Type B pancreatic cell (in vitro differentiated cells): ENCODE results near the gene CD79A. TPM values are rescaled to one million over a fixed set of nuclear protein-coding genes. Genes with fewer than 3 reads are reported as not detected.

Source experiments
- DNase-seq: peaks from one replicate; pipeline ENCODE4 v3.0.0; 2021; ENCODE audit warnings: mixed read lengths; ENCODE audit not compliant: unreplicated experiment; ENCODE audit errors: extremely low spot score
- H3K27ac Mint-ChIP-seq: 2 replicates; pipeline ENCODE4 v1.8.0; 2021; ENCODE audit warnings: mild to moderate bottlenecking, mixed read lengths
- H3K27me3 Mint-ChIP-seq: 2 replicates; pipeline ENCODE4 v1.8.0; 2021; ENCODE audit warnings: mixed read lengths
- H3K36me3 Mint-ChIP-seq: 2 replicates; pipeline ENCODE4 v1.8.0; 2021; ENCODE audit warnings: mixed read lengths
- H3K4me1 Mint-ChIP-seq: one replicate; pipeline ENCODE4 v1.8.0; 2021; ENCODE audit warnings: mixed read lengths; ENCODE audit not compliant: unreplicated experiment
- H3K4me3 Mint-ChIP-seq: 2 replicates; pipeline ENCODE4 v1.8.0; 2021; ENCODE audit warnings: mild to moderate bottlenecking, mixed read lengths
- H3K9me3 Mint-ChIP-seq: 2 replicates; pipeline ENCODE4 v1.8.0; 2021; ENCODE audit warnings: mixed read lengths
- long read RNA-seq: library from polyadenylated mRNA; unstranded; transcript quantifications from one replicate; pipeline ENCODE4 v2.0.0, GENCODE V29; 2020
- total RNA-seq: library from RNA; stranded (reverse); gene quantifications from 2 replicates; pipeline ENCODE4 v1.2.1, GENCODE V29; 2021; ENCODE audit warnings: low replicate concordance
- TF ChIP-seq, protein P1 (sequence below): fragments of 200-600 bp; sonication (generic); conservative IDR thresholded peaks from 2 replicates; pipeline ENCODE4 v1.5.0; 2021; ENCODE audit warnings: antibody characterized with exemption, mild to moderate bottlenecking

Gene CD79A
- 0.48 and 0.52 TPM in 2 replicates for total RNA-seq
- long read RNA-seq: 0 reads

DNA sequence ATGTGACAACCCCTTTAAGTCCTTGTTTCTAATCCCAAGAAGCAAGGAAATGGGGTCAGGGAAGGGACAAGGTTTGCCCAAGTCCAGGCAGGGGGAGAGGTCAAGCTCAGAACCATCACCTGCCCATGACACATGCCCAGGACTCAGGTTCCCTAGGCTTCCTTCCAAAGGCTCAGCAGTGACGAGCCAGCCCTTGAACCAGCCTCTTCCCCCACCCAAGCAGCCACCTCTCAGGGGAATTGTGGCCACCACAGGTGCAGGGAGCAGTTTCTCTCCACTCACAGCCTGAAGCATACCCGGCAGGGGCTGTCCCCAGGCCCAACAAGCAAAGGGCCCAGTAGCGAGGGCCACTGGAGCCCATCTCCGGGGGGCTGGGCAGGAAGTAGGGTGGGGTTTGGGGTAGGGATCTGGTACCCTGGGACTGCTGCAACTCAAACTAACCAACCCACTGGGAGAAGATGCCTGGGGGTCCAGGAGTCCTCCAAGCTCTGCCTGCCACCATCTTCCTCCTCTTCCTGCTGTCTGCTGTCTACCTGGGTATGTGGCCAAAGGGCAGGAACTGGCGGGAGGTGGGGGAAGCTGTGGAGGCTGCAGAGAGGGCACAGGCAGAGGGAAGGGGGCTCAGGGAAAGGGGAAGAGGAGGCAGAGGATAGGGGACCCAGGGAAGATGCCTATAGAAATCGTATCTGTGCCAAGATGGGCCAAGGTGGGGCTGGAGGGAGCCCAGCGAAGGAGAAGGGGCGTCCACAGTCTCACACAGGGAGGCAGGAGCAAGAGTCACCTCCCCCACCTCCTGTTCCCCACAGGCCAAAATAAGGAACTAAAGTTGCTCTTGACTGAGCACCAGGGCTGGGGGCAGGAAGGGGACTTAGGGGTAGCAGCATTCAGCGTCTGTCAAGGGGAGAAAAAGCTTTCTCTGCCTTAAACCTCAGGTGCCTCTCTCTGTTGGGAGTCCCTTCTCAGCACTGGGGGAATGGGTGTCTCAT, at the start of gene CD79A:
Gene CD79A, plus strand, starts transcription at position 433 of the 986 bp plus-strand sequence. Its CDS starts 26 bp downstream, at position 459.
- Mint-ChIP-seq H3K4me3 (no peak within 1 kb of the TSS), H3K4me1 (peaks cover 6% of the 10 kb centered on the region), H3K27me3 (peaks cover 20% of the 10 kb centered on the region), H3K36me3 (no peaks in the 10 kb centered on the region), H3K27ac (no peak within 1 kb of the TSS), H3K9me3 (no peaks in the 10 kb centered on the region)
- DNase-seq: no peak
- TF ChIP-seq, protein P1, sequence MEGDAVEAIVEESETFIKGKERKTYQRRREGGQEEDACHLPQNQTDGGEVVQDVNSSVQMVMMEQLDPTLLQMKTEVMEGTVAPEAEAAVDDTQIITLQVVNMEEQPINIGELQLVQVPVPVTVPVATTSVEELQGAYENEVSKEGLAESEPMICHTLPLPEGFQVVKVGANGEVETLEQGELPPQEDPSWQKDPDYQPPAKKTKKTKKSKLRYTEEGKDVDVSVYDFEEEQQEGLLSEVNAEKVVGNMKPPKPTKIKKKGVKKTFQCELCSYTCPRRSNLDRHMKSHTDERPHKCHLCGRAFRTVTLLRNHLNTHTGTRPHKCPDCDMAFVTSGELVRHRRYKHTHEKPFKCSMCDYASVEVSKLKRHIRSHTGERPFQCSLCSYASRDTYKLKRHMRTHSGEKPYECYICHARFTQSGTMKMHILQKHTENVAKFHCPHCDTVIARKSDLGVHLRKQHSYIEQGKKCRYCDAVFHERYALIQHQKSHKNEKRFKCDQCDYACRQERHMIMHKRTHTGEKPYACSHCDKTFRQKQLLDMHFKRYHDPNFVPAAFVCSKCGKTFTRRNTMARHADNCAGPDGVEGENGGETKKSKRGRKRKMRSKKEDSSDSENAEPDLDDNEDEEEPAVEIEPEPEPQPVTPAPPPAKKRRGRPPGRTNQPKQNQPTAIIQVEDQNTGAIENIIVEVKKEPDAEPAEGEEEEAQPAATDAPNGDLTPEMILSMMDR: no peak

DNA sequence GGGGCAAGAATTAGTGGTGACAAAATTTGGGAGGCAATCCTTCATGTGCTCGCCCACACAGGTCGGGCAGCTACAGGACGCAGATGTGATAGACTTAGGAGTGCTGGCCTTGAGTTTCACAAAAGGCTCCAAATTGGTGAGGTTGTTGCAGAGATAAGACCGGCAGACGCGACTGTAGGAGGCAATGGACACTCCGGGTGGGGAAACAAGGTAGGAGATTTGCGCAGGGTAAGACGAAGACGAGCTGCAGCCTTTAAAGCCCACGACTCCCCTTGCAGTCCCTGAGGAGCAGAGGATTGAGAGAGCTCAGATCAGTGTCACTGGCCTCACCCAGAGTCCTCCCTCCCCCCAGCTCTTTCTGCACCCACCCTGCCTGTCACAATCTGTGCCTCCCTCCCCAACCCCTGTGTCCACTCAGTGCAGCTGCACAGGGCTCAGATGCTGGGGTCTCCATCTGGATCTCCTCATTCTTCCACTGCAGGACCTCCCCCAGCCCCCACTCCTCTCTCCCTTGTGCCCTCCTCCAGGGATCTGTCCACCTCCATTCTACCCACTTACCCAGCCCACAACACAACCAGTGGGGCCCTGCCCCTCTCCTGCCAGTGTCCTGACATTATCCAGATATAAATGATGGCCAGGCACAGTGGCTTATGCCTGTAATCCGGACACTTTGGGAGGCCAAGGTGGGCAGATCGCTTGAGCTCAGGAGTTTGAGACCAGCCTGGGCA, 38.9 kb upstream of the CD79A start:
- Mint-ChIP-seq H3K9me3 (no peaks in the 10 kb centered on the region), H3K36me3 (no peaks in the 10 kb centered on the region), H3K27ac (no peak overlapping the region), H3K27me3 (peaks cover 39% of the 10 kb centered on the region), H3K4me3 (no peak overlapping the region), H3K4me1 (no peaks in the 10 kb centered on the region)
- TF ChIP-seq, protein P1: no peak
- no peak for DNase-seq

DNA sequence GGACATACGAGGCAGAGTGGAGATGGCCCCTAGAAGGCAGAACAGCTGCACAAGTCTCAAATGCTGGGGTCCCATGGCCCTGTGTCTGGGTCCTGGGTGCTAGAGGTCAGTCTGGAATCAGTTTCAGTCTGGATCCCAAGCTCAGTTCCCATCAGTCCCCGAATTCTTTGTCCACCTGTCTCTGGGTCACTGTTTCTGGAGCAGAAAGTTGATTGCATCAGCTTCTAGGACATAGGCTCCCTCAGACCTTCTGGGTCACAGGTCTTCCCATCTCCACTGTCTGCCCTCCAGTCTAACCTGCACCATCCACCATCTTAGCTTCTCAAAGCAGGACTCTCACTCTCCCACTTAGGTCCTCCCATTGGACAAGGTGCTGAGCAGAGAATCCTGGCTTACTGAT, 37.9 kb upstream of the CD79A start:
- H3K4me1 Mint-ChIP-seq: no peaks in the 10 kb centered on the region
- no peaks in the 10 kb centered on the region for H3K9me3 Mint-ChIP-seq
- no peak overlapping the region for H3K4me3 Mint-ChIP-seq
- DNase-seq: no peak
- H3K27ac Mint-ChIP-seq: no peak overlapping the region
- peaks cover 48% of the 10 kb centered on the region for H3K27me3 Mint-ChIP-seq
- no peaks in the 10 kb centered on the region for H3K36me3 Mint-ChIP-seq
- TF ChIP-seq, protein P1: no peak

DNA sequence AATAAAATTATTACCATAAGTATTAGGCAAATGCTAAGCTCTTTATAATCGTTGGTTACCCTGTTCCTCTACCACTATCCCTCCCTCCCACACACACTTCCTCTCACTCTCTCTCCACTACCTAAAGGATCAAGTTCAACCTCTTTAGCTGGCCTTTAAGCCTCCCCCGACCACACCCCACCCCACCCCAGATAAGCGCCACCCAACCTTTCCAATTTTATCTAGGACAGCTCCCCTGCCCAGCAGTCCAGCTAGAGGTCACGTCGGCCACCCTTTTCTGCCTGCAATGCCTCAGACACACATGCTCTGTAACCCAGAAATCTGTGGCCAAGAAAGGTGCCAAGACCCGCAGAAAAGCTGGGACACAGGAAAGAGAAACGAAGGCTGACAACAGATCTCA, 33.7 kb upstream of the CD79A start:
- Mint-ChIP-seq H3K4me3 (no peak overlapping the region), H3K27me3 (peaks cover 29% of the 10 kb centered on the region), H3K27ac (no peak overlapping the region), H3K4me1 (no peaks in the 10 kb centered on the region), H3K36me3 (no peaks in the 10 kb centered on the region), H3K9me3 (peaks cover 4% of the 10 kb centered on the region)
- no peak for DNase-seq
- TF ChIP-seq, protein P1: no peak

DNA sequence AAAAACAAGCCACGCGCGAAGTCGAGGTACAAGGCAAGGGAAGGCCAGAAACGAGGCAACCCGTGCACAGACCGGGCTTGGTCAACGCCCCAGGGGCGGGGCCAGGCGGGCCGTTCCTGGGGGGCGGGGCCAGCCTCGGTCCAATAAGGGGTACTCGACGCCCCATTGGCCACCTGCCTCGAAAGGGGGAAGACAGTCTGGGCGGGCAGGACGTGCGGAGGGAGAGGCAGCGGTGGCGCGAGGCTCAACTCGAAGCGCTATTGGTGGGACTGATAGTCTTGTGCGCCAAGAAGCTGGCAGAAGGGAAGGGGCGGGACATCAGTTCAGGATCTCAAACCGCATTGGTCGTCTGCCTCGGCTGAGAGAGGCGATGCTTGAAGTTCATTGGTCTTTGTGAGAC, 32.5 kb upstream of the CD79A start, which contains the start of gene LYPD4:
Gene LYPD4, minus strand, starts transcription at position 83 of the 400 bp plus-strand sequence. CDS start 5,398 bp downstream, outside the sequence.
- no peaks in the 10 kb centered on the region for H3K36me3 Mint-ChIP-seq

More for the DNA sequence above, 32.5 kb upstream of the CD79A start, which contains the start of gene LYPD4:
- no peak for DNase-seq
- Mint-ChIP-seq H3K4me1 (no peaks in the 10 kb centered on the region), H3K4me3 (no peak within 1 kb of the TSS), H3K27me3 (peaks cover 30% of the 10 kb centered on the region), H3K27ac (no peak within 1 kb of the TSS), H3K9me3 (peaks cover 4% of the 10 kb centered on the region)
- TF ChIP-seq, protein P1: no peak
